SK-N-SH (cell line): ENCODE data around the gene INS.

Source experiments
- FOXJ3 ChIP-seq: sonication (generic); formaldehyde crosslinking; IDR thresholded peaks from 2 replicates; pipeline ENCODE4 v1.5.1; 2020; ENCODE audit warnings: mild to moderate bottlenecking, missing genetic modification reagents
- POLR2AphosphoS5 ChIP-seq: IDR thresholded peaks from 2 replicates; pipeline ENCODE4 v1.6.1; 2012; ENCODE audit warnings: low read depth, low read length
- TAF1 ChIP-seq: IDR thresholded peaks from 2 replicates; pipeline ENCODE4 v1.6.1; 2012; ENCODE audit warnings: low read depth, mild to moderate bottlenecking, low read length, moderate library complexity, borderline replicate concordance
- TEAD4 ChIP-seq: IDR thresholded peaks from 2 replicates; pipeline ENCODE4 v1.4.0; 2012; ENCODE audit warnings: mild to moderate bottlenecking, borderline replicate concordance; ENCODE audit not compliant: insufficient read depth
- USF2 ChIP-seq: fragments of 150-350 bp; IDR thresholded peaks from 2 replicates; pipeline ENCODE4 v1.6.1; 2017; ENCODE audit warnings: antibody characterized with exemption, low read length, low read depth, borderline replicate concordance
- TF ChIP-seq, protein P1 (sequence below): fragments of 200-600 bp; sonication (generic); IDR thresholded peaks from 2 replicates; pipeline ENCODE4 v1.6.1; 2017; ENCODE audit warnings: antibody characterized with exemption, mild to moderate bottlenecking, moderate library complexity
- TF ChIP-seq, protein P2 (sequence below): IDR thresholded peaks from 2 replicates; pipeline ENCODE4 v1.4.0; 2012; ENCODE audit warnings: low read depth
- TF ChIP-seq, protein P3 (sequence below): IDR thresholded peaks from 2 replicates; pipeline ENCODE4 v1.4.0; 2012; ENCODE audit warnings: low read depth, borderline replicate concordance
- TF ChIP-seq, protein P4 (sequence below): IDR thresholded peaks from 2 replicates; pipeline ENCODE4 v1.4.0; 2012; ENCODE audit warnings: low read depth, borderline replicate concordance
- TF ChIP-seq, protein P5 (sequence below): IDR thresholded peaks from 2 replicates; pipeline ENCODE4; 2012
- TF ChIP-seq, protein P6 (sequence below): IDR thresholded peaks from 2 replicates; pipeline ENCODE4 v1.6.1; 2012; ENCODE audit warnings: mild to moderate bottlenecking, low read depth, low read length, moderate library complexity

GRCh38 chr11:2154889-2155288, 6.1 kb downstream of the INS start:
- TF ChIP-seq TEAD4 (no peak), TAF1 (no peak), POLR2AphosphoS5 (no peak), FOXJ3 (no peak), USF2 (no peak)
- TF ChIP-seq, protein P1, sequence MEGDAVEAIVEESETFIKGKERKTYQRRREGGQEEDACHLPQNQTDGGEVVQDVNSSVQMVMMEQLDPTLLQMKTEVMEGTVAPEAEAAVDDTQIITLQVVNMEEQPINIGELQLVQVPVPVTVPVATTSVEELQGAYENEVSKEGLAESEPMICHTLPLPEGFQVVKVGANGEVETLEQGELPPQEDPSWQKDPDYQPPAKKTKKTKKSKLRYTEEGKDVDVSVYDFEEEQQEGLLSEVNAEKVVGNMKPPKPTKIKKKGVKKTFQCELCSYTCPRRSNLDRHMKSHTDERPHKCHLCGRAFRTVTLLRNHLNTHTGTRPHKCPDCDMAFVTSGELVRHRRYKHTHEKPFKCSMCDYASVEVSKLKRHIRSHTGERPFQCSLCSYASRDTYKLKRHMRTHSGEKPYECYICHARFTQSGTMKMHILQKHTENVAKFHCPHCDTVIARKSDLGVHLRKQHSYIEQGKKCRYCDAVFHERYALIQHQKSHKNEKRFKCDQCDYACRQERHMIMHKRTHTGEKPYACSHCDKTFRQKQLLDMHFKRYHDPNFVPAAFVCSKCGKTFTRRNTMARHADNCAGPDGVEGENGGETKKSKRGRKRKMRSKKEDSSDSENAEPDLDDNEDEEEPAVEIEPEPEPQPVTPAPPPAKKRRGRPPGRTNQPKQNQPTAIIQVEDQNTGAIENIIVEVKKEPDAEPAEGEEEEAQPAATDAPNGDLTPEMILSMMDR = no peak
- TF ChIP-seq, protein P2, sequence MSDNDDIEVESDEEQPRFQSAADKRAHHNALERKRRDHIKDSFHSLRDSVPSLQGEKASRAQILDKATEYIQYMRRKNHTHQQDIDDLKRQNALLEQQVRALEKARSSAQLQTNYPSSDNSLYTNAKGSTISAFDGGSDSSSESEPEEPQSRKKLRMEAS = no peak
- TF ChIP-seq, protein P3, sequence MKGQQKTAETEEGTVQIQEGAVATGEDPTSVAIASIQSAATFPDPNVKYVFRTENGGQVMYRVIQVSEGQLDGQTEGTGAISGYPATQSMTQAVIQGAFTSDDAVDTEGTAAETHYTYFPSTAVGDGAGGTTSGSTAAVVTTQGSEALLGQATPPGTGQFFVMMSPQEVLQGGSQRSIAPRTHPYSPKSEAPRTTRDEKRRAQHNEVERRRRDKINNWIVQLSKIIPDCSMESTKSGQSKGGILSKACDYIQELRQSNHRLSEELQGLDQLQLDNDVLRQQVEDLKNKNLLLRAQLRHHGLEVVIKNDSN = no peak
- TF ChIP-seq, protein P4, sequence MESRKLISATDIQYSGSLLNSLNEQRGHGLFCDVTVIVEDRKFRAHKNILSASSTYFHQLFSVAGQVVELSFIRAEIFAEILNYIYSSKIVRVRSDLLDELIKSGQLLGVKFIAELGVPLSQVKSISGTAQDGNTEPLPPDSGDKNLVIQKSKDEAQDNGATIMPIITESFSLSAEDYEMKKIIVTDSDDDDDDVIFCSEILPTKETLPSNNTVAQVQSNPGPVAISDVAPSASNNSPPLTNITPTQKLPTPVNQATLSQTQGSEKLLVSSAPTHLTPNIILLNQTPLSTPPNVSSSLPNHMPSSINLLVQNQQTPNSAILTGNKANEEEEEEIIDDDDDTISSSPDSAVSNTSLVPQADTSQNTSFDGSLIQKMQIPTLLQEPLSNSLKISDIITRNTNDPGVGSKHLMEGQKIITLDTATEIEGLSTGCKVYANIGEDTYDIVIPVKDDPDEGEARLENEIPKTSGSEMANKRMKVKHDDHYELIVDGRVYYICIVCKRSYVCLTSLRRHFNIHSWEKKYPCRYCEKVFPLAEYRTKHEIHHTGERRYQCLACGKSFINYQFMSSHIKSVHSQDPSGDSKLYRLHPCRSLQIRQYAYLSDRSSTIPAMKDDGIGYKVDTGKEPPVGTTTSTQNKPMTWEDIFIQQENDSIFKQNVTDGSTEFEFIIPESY = no peak
- TF ChIP-seq, protein P5, sequence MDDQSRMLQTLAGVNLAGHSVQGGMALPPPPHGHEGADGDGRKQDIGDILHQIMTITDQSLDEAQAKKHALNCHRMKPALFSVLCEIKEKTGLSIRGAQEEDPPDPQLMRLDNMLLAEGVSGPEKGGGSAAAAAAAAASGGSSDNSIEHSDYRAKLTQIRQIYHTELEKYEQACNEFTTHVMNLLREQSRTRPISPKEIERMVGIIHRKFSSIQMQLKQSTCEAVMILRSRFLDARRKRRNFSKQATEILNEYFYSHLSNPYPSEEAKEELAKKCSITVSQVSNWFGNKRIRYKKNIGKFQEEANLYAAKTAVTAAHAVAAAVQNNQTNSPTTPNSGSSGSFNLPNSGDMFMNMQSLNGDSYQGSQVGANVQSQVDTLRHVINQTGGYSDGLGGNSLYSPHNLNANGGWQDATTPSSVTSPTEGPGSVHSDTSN = no peak
- TF ChIP-seq, protein P6, sequence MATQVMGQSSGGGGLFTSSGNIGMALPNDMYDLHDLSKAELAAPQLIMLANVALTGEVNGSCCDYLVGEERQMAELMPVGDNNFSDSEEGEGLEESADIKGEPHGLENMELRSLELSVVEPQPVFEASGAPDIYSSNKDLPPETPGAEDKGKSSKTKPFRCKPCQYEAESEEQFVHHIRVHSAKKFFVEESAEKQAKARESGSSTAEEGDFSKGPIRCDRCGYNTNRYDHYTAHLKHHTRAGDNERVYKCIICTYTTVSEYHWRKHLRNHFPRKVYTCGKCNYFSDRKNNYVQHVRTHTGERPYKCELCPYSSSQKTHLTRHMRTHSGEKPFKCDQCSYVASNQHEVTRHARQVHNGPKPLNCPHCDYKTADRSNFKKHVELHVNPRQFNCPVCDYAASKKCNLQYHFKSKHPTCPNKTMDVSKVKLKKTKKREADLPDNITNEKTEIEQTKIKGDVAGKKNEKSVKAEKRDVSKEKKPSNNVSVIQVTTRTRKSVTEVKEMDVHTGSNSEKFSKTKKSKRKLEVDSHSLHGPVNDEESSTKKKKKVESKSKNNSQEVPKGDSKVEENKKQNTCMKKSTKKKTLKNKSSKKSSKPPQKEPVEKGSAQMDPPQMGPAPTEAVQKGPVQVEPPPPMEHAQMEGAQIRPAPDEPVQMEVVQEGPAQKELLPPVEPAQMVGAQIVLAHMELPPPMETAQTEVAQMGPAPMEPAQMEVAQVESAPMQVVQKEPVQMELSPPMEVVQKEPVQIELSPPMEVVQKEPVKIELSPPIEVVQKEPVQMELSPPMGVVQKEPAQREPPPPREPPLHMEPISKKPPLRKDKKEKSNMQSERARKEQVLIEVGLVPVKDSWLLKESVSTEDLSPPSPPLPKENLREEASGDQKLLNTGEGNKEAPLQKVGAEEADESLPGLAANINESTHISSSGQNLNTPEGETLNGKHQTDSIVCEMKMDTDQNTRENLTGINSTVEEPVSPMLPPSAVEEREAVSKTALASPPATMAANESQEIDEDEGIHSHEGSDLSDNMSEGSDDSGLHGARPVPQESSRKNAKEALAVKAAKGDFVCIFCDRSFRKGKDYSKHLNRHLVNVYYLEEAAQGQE = no peak
